Common myeloid progenitor, CD34-positive (primary cell): ENCODE measurements around the gene METTL17.
"Not testable (repeated sequence)": the region's sequence is repeated elsewhere in the genome, so short reads cannot be mapped to it uniquely, and the experiment has no call there.

ENCODE experiments used
- CTCF ChIA-PET: fragments of 350-600 bp; sonication (Branson Sonifier 250); formaldehyde crosslinking; loops from one replicate; lab custom pipeline; 2021; ENCODE audit warnings: antibody characterized with exemption; lab: Charles Lee
- POLR2A ChIA-PET: fragments of 350-600 bp; sonication (Branson Sonifier 250); formaldehyde crosslinking; loops from one replicate; lab custom pipeline; 2021; ENCODE audit warnings: antibody characterized with exemption; lab: Charles Lee
- DNase-seq, 3 donors: peaks; one replicate each; pipeline versions ENCODE4 v3.0.0 to v3.0.0-alpha.2; 2013
- H3K27ac ChIP-seq, 2 experiments: 1 replicate in 1 of 2; 2 replicates in 1 of 2; pipeline ENCODE4 v1.7.0; 2013; ENCODE audit warnings: inconsistent platforms in 2 of 2, low read length in 2 of 2, mild to moderate bottlenecking in 2 of 2, low read depth in 1 of 2, moderate library complexity in 1 of 2; ENCODE audit not compliant: severe bottlenecking in 2 of 2, insufficient read depth in 1 of 2, poor library complexity in 1 of 2
- H3K27me3 ChIP-seq, 5 experiments: replicated peaks in 2 of 5; 1 replicate in 3 of 5; 2 replicates in 2 of 5; pipeline versions ENCODE4 v1.6.1 to v1.7.0; 2013; ENCODE audit warnings: low read length in 4 of 5, mild to moderate bottlenecking in 2 of 5, moderate library complexity in 2 of 5, inconsistent platforms in 1 of 5; ENCODE audit not compliant: insufficient read depth in 5 of 5, control insufficient read depth in 4 of 5
- H3K36me3 ChIP-seq, 4 experiments: 1 replicate in 2 of 4; 2 replicates in 2 of 4; pipeline versions ENCODE4 v1.6.1 to v1.7.0; 2013; ENCODE audit warnings: low read length in 3 of 4, control low read depth in 1 of 4, mild to moderate bottlenecking in 1 of 4; ENCODE audit not compliant: control insufficient read depth in 4 of 4, insufficient read depth in 4 of 4
- H3K4me1 ChIP-seq, 4 experiments: 1 replicate in 3 of 4; 2 replicates in 1 of 4; pipeline versions ENCODE4 v1.6.1 to v1.7.1; 2013; ENCODE audit warnings: low read length in 3 of 4, mild to moderate bottlenecking in 3 of 4, control low read depth in 1 of 4, inconsistent platforms in 1 of 4, moderate library complexity in 1 of 4; ENCODE audit not compliant: control insufficient read depth in 4 of 4, insufficient read depth in 4 of 4; ENCODE audit errors: control extremely low read depth in 1 of 4
- H3K4me3 ChIP-seq, 7 experiments: 1 replicate in 4 of 7; 2 replicates in 3 of 7; pipeline versions ENCODE4 v1.5.1 to v1.7.0; 2013; ENCODE audit warnings: mild to moderate bottlenecking in 7 of 7, low read length in 6 of 7, moderate library complexity in 6 of 7, inconsistent platforms in 2 of 7, low read depth in 2 of 7, control low read depth in 1 of 7; ENCODE audit not compliant: insufficient read depth in 4 of 7, control insufficient read depth in 1 of 7; ENCODE audit errors: extremely low read depth in 1 of 7
- H3K9me3 ChIP-seq, 5 experiments: 1 replicate in 4 of 5; 2 replicates in 1 of 5; pipeline versions ENCODE4 v1.6.1 to v1.7.1; 2013; ENCODE audit warnings: low read length in 4 of 5, mild to moderate bottlenecking in 2 of 5, inconsistent platforms in 1 of 5, low read depth in 1 of 5, moderate library complexity in 1 of 5; ENCODE audit not compliant: control insufficient read depth in 4 of 5, insufficient read depth in 2 of 5; ENCODE audit errors: control extremely low read depth in 1 of 5
- WGBS: methylation state at CpG from one replicate; pipeline ENCODE4 v1.1.5; 2013; ENCODE audit not compliant: insufficient coverage; 5-methylcytosine and 5-hydroxymethylcytosine counted together

METTL17 gene

DNA sequence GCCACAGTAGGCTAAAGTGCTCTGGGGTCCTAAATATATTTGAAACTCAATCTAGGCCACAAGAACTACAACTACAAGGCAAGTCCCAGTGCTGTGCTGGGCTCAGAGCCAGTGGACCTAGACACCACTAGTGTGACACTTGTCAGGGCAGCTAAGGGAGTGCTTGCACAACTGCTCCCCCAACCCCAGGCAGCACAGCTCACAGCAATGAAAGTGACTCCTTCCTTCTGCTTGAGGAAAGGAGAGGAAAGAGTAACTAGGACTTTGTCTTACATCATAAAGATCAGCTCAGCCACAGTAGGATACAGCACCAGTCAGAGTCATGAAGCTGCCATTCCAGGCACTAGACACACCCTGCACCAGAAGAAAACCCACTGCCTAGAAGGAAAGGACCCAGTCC lies 30.8 kb upstream of the METTL17 start:
- DNase-seq, H3K4me3 ChIP-seq, H3K9me3 ChIP-seq, H3K27me3 ChIP-seq, POLR2A ChIA-PET, H3K27ac ChIP-seq, H3K36me3 ChIP-seq: not testable (repeated sequence)
- CTCF ChIA-PET: interaction anchor here (3.0 kb wide), 1 partner anchor 12 kb away, joined by 38 read pairs; no protein-coding TSS in a partner anchor
- H3K4me1 ChIP-seq: peaks cover 0 to 26% (median 7%) of the 10 kb centered on the region in 4 experiments

DNA sequence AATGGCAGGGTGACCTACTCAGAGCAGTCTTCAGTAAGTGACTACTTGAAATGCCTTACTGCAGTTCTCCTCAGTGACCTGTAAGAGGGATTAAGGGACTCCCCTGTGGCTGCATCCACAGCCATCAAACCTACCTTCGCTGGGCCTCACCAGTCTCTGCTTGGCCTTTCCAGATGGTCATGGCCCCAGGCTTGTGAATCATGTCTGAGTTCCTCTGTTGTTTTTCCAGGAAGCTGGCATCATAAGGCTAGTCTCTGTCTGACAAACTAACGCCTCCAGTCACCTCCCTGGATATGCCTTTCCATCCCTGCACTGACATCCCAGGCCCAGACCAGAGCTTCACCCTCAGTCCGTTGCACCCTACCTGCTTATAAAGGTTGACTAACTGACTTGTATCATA lies 20.4 kb upstream of the METTL17 start:
- H3K4me1 ChIP-seq: peaks cover 0 to 14% (median 11%) of the 10 kb centered on the region in 4 experiments
- no peak overlapping the region for H3K27ac ChIP-seq
- no peaks in the 10 kb centered on the region for H3K9me3 ChIP-seq
- no peaks in the 10 kb centered on the region for H3K36me3 ChIP-seq
- DNase-seq: no peak
- CTCF ChIA-PET: interaction anchor here (1.0 to 8.0 kb wide), 6 partner anchors 9 to 275 kb away, joined by 3 to 92 read pairs (median 22); no protein-coding TSS in a partner anchor
- H3K4me3 ChIP-seq: no peak overlapping the region
- H3K27me3 ChIP-seq: peaks cover 0 to 2% (median 0%) of the 10 kb centered on the region in 5 experiments
- 100% methylated on average over 3 of the region's 3 CpGs for WGBS
- POLR2A ChIA-PET: no interaction called here

DNA sequence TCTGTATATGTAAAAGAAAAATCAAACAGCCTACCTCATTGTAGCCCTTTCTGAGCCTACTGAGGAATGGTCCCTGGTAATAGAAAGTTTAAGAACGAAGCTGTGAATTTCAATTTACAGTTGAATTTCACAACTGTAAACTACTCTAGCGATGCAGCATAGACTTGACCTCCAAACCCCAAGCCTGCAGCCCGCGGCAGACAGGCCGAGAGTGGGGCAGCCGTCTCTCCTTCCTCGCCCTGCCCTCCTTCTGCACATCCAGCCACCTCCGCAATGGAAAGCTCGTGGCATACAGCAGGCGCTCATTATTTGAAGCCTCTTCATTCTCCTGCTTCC lies 19.2 kb upstream of the METTL17 start:
- H3K9me3 ChIP-seq: no peaks in the 10 kb centered on the region
- H3K27ac ChIP-seq: no peak overlapping the region
- 27% methylated on average over 5 of the region's 10 CpGs for WGBS
- CTCF ChIA-PET: interaction anchor here (0.8 to 8.0 kb wide), 34 partner anchors 11 to 279 kb away, joined by 3 to 92 read pairs (median 4); partner anchors contain the start of gene RNASE2
- peak overlapping the region; percentile 47 to 92 (median 79) for H3K4me3 ChIP-seq
- no peak for DNase-seq
- POLR2A ChIA-PET: interaction anchor here (0.7 kb wide), 1 partner anchor 97 kb away, joined by 3 read pairs; no protein-coding TSS in a partner anchor
- H3K36me3 ChIP-seq: no peaks in the 10 kb centered on the region
- peaks cover 0 to 2% (median 0%) of the 10 kb centered on the region in 5 experiments for H3K27me3 ChIP-seq
- peaks cover 0 to 14% (median 11%) of the 10 kb centered on the region in 4 experiments for H3K4me1 ChIP-seq

DNA sequence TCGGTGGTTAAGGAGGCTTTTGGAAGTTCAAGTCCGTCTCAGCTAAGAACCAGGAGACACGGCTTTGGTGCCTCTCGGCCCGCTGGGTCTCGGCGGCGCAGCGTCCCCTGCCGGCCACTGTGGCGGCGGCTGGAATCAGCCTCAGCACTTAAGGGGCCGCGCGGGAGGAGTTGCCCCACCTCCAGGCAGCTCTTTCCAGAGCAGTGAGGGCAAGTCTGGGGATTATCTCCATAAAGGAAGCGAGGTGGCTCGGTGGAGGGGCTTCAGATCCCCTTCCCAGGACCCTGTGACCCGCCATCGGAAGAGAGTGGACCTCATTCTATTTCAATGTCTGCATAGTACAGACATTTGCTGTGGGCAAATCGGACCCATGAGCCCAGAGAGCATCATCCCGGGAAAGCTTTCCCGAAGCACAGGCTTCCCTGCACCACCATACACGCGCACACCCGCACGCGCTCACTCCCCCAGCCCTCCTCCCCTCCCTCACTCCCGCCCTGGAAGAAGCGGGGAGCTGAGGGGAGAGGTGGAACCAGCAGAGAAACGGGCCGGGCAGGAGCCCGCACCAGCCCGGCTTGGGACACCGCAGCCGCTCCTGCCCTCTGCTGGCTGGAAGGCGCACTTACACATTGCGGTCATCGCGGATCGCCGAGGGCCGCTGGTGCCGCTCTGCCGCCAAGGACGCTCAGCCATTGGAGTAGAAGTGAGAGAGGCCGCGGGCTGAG lies 18.6 kb upstream of the METTL17 start:
- 0% methylated on average over 37 of the region's 47 CpGs for WGBS
- peak overlapping the region; percentile 47 to 92 (median 79) for H3K4me3 ChIP-seq
- H3K36me3 ChIP-seq: no peaks in the 10 kb centered on the region
- peaks cover 0 to 2% (median 0%) of the 10 kb centered on the region in 5 experiments for H3K27me3 ChIP-seq
- ChIA-PET CTCF (interaction anchor here (0.6 to 8.0 kb wide), 38 partner anchors 11 to 644 kb away, joined by 3 to 92 read pairs (median 4); partner anchors contain the start of genes RNASE2 and RNASE7), POLR2A (interaction anchor here (0.7 kb wide), 1 partner anchor 98 kb away, joined by 3 read pairs; no protein-coding TSS in a partner anchor)
- no peak overlapping the region for H3K27ac ChIP-seq
- no peaks in the 10 kb centered on the region for H3K9me3 ChIP-seq
- DNase-seq: peak; percentile 81 to 88 (median 88)
- H3K4me1 ChIP-seq: peaks cover 0 to 14% (median 11%) of the 10 kb centered on the region in 4 experiments

DNA sequence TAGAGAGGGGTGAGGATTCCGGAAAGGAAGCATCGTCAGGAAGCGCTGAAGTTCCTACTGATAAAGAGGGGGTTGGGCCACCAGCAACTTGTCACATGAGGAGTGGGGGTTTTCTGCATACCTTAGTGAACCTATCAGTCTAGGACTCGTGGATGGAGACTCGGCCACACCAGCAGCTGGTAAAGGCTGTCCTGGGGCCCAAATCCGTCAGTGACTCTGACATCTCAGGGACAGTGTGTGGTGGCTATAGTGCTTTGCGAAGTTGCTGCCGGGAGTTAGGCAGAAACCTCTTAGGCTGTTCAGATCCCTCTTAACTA lies 18.1 kb upstream of the METTL17 start:
- Histone ChIP-seq H3K9me3 (no peaks in the 10 kb centered on the region), H3K27me3 (peaks cover 0 to 2% (median 0%) of the 10 kb centered on the region in 5 experiments), H3K4me3 (peak overlapping the region in 6 of 7 experiments; percentile 64 to 92 (median 80)), H3K4me1 (peaks cover 0 to 14% (median 11%) of the 10 kb centered on the region in 4 experiments), H3K27ac (no peak overlapping the region), H3K36me3 (no peaks in the 10 kb centered on the region)
- ChIA-PET POLR2A (no interaction called here), CTCF (interaction anchor here (0.6 to 8.0 kb wide), 29 partner anchors 11 to 644 kb away, joined by 3 to 92 read pairs (median 4); partner anchors contain the start of genes RNASE2 and RNASE7)
- DNase-seq: no peak
- 17% methylated on average over 8 of the region's 8 CpGs for whole genome bisulfite sequencing

DNA sequence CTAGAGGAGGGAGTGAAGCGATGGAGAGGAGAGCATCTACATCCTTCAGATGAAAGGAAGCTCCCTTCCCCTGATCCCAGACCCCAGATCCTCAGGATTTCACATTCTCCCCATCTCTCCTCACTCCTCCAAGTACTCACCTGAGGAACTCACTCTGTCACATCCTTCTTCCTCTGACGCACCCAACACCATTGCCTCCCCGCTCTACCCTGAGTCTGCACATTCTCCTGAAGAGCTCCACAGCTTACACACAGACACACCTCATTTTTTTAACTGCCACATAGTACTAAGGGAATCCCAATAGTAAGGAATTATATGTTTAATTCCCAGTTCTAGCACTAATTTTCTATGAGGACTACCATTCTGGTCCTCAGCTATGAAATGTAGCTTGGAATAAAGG lies 16.3 kb upstream of the METTL17 start:
- ChIA-PET POLR2A (no interaction called here), CTCF (interaction anchor here (0.9 to 8.0 kb wide), 11 partner anchors 9 to 277 kb away, joined by 3 to 92 read pairs (median 6); no protein-coding TSS in a partner anchor)
- H3K9me3 ChIP-seq: no peaks in the 10 kb centered on the region
- WGBS: 100% methylated on average over 1 of the region's 3 CpGs
- H3K4me1 ChIP-seq: peaks cover 0 to 14% (median 11%) of the 10 kb centered on the region in 4 experiments
- H3K27ac ChIP-seq: no peak overlapping the region
- H3K4me3 ChIP-seq: no peak overlapping the region
- DNase-seq: no peak
- H3K36me3 ChIP-seq: no peaks in the 10 kb centered on the region
- no peaks in the 10 kb centered on the region for H3K27me3 ChIP-seq

DNA sequence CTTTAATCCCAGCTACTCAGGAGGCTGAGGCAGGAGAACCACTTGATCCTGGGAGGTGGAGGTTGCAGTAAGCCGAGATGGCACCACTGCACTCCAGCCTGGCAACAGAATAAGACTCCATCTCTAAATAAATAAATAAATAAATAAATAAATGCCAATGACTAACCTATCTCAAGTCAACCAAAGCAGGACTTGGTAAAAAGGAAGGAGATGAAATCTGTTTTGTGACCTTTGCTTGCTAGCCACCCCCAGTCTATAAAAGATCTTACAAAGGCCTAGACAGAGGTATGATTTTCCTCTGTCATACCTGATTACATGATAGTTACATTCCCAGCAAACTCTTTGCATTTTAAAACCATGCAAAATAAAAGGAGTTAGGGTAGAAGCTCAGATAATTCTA lies 13.5 kb upstream of the METTL17 start:
- POLR2A ChIA-PET: interaction anchor here (0.6 kb wide), 1 partner anchor 552 kb away, joined by 3 read pairs; no protein-coding TSS in a partner anchor

More for the DNA sequence above, 13.5 kb upstream of the METTL17 start:
- peaks cover 0 to 6% (median 4%) of the 10 kb centered on the region in 4 experiments for H3K4me1 ChIP-seq
- no CpG with 5 or more reads among the region's 1 CpG for WGBS
- H3K27me3 ChIP-seq: no peaks in the 10 kb centered on the region
- H3K27ac ChIP-seq: no peak overlapping the region
- CTCF ChIA-PET: interaction anchor here (0.6 kb wide), 1 partner anchor 9 kb away, joined by 3 read pairs; no protein-coding TSS in a partner anchor
- DNase-seq: no peak
- no peaks in the 10 kb centered on the region for H3K36me3 ChIP-seq
- no peaks in the 10 kb centered on the region for H3K9me3 ChIP-seq
- no peak overlapping the region for H3K4me3 ChIP-seq
